HG03432 (cell line): ENCODE measurements around the gene GHRH.

Experiments used
- ATAC-seq: cut with Tn5 transposase; IDR thresholded peaks from one replicate; pipeline ENCODE4 v1.9.1; 2021; ENCODE audit warnings: mild to moderate bottlenecking, moderate library complexity; ENCODE audit not compliant: unreplicated experiment

The GHRH gene

GRCh38 chr20:37209193-37209592, 52.4 kb downstream of the GHRH start:
- ATAC-seq = no peak

GRCh38 chr20:37207171-37207570, 54.4 kb downstream of the GHRH start:
- no peak for ATAC-seq

GRCh38 chr20:37205794-37206193, 55.8 kb downstream of the GHRH start:
- ATAC-seq = no peak

GRCh38 chr20:37205130-37205529, 56.5 kb downstream of the GHRH start:
- ATAC-seq = no peak

GRCh38 chr20:37204056-37204455, 57.6 kb downstream of the GHRH start:
- no peak for ATAC-seq

- no peak for ATAC-seq
Observed at GRCh38 chr20:37202267-37202943, 59.2 kb downstream of the GHRH start.

GRCh38 chr20:37201827-37202162, 59.8 kb downstream of the GHRH start:
- ATAC-seq = no peak
